T-helper 2 cell treated with Interferon-gamma antibody and Interleukin-4, amounts not matched to agents 100 ng/mL and 5 ng/mL, for 36 hours (primary cell): Measurements from ENCODE around the gene NPC2. TPM values are rescaled to one million over a fixed set of nuclear protein-coding genes. Genes with fewer than 3 reads are reported as not detected.
"Not testable (repeated sequence)": the region's sequence is repeated elsewhere in the genome, so short reads cannot be mapped to it uniquely, and the experiment has no call there.

Experiments
- intact Hi-C: fragments of 100-400 bp; cut with micrococcal nuclease; formaldehyde crosslinking; loops from one replicate; pipeline ENCODE4 v1.15.1; 2023
- total RNA-seq: library from RNA; stranded (reverse); gene quantifications from 2 replicates; pipeline ENCODE4 v1.2.3, GENCODE V29; 2022

The NPC2 gene
- total RNA-seq, 1 donor from 2014 or later: 28.9 TPM

- intact Hi-C loops: no loop called here
Observed at GRCh38 chr14:74472601-74473000, 20.5 kb downstream of the NPC2 start.

DNA sequence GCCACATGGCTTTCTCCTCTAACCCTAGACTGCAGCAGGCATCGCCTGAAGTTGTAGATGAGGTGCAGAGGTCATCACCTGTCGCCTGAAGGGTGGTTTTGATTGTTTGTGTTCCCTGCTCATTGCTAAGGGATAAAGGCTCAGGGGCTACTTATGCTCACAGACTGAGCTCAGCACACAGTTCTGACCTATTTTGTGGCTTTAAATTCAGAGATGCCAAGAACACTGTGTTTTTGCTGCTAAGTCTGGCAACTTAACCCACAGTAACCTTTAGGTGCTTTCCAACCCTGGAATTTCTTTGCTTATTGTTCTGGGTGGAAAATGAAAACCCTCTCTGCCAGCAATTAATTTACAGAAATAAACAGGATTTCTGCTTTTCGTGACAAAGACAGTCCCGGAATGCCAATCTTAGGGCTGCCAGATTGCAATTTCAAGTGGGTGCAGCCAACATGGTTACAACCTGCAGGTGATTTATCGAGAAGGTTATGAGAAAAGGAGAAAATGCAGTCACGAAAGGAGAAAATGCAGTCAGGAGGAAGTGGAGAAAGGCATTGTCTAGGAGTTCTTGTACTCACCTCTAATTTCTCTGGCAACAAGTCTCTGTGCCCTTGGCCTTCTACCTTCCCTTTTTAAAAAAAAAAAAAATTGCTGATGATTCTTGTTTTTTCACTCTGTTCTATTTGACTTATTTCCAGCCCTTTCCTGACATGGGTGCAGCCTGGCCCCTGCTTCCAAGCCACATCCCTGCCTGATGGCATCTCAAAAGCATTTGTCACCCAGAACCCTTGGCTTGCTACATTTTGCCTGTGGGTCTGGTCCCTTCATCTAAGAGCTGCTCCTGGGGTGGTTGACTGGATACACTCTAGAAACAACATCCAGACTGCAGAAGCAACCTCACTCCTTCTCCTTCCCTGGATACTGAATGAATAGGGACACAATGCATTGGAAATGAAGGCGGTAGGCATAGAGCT is 23.3 kb downstream of the NPC2 start:
- intact Hi-C loops: no loop called here

DNA sequence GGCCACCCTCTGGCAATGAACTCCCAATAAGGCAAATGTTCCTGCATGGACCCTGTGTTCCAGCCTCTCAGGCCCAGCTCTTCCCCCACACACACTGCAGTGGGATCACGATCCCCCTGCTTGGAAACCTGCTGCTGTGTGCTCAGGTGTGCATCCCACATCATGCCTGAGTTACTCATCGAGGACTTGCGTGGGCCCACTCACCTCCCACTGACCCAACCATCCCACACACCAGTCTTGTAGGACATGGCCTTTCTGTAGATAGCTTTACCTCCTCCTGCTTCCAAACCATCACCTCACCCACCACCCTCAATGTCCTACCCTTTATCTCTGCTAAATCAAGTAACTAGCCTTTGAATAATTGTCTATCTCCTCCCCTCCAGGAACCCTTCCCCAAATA is 24.6 kb downstream of the NPC2 start:
- intact Hi-C loops: no loop called here

DNA sequence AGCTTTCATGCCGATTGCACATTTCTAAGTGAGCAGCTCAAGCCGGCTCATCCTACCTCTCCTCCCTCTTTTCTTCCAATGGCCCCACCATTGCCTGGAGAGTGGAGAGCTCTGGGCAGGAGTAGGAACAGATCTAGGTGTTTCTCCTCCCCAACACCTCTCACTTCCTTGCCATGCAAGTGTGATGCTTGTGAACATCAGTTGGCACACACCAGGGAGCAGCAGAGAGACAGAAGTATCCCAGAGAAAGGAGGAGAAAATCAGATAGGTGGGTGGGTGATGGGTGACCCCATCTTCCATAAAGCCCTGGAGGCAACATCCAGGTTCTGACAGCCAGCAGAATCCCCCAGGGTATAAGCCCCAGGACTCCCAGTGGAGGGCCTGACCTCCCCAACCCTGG is 27.8 kb downstream of the NPC2 start:
- intact Hi-C loops: no loop called here

DNA sequence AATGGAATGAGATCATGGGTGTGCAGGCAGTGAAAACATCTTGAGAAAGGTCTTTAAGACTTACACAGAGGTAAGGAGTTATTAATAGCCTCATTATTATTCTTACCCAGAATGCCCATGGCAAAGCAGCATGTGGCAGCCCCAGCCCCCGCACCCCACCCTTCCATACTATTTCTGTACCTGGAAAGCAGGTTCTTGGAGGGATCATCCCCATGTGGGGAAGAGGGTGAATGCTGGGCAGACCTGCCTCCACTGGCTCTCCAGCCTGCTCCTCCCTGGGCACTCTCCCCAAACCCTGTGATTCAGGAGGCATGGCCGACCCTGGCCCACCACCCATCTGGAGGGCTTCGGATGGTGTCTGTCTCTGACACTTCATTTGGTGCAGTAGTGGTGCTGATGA is 28.3 kb downstream of the NPC2 start:
- intact Hi-C loops: no loop called here

DNA sequence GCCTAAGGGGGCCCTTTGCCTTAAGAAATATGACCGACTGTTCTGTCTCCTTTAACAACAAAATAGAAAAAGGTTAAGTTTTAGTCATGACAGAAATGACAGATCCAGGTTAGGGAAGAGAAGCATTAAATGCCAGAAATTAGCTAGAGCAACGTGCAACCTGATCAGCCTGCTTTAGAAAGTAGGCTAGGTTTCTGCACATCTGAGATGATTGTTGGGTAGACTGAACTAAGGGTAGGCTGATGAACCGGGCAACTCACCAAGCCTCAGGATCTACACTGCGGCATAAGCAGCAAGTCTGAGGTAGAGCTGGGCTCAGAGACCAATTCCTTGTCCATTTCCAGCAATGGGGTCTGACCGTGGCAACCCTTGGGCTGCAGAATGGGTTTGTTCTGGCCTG is 29.4 kb downstream of the NPC2 start:
- intact Hi-C loops: no loop called here

GRCh38 chr14:74462993-74463392 is 30.1 kb downstream of the NPC2 start:
- intact Hi-C loops: no loop called here

- intact Hi-C loops: no loop called here
Observed at GRCh38 chr14:74459976-74460375, 33.1 kb downstream of the NPC2 start.

DNA sequence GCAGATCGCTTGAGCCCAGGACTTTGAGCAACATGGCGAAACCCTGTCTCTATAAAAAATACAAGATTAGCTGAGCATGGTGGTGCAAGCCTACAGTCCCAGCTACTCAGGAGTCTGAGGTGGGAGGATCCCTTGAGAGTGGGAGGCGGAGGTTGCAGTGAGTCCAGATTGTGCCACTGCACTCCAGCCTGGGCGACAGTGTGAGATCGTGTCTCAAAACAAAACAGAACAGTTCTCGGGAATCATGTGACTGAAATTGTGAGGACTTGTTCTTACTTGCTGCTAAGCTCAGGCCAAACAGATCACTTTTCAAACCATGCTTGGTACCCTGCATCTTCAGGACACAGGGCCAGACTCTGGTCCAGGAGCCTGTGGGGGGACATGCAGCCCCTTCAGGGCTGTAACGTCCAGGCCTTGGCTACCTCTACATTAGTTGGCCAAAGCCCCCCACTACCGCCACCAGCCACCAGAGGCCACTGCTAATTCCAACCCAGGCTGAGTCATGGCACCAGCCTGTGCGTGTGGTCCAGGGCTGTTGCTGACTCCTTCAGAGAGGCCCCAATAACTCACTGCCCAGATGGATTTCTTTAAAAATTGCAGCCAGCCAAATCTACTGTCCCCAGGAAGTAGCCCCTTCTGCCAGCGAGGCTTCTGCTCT is 33.7 kb downstream of the NPC2 start:
- intact Hi-C loops: no loop called here

- intact Hi-C loops: no loop called here
Observed at GRCh38 chr14:74457565-74457895, 35.6 kb downstream of the NPC2 start.

GRCh38 chr14:74456684-74457564 is 36.2 kb downstream of the NPC2 start:
- intact Hi-C loops: no loop called here

GRCh38 chr14:74454397-74454796 is 38.7 kb downstream of the NPC2 start:
- intact Hi-C loops: not testable (repeated sequence)

GRCh38 chr14:74444866-74445265 is 48.2 kb downstream of the NPC2 start:
- intact Hi-C loops: no loop called here

GRCh38 chr14:74442757-74443156 is 50.3 kb downstream of the NPC2 start:
- intact Hi-C loops: no loop called here

DNA sequence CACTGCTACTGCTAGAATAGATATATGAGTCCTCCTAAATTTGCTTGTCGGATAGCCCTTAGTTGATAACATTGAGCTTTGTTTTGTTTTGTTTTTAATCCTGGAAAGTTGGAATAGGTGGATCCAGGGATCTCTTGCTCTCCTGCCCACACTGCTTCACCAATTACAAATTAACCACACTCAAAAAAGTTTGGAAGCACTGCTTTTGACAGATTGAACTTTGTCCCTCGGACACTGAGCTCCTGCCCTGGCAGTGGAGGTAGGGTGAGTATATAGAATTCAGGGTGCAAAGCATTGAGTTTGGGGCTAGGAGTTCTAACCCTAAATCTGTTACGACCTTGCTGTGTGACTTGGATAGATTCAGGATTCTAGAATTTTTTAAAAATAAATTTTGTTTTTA is 52.0 kb downstream of the NPC2 start:
- intact Hi-C loops: no loop called here

- intact Hi-C loops: no loop called here
Observed at GRCh38 chr14:74438351-74438915, 54.7 kb downstream of the NPC2 start.

- intact Hi-C loops: no loop called here
Observed at GRCh38 chr14:74437496-74438053, 55.5 kb downstream of the NPC2 start.

GRCh38 chr14:74434294-74434693 is 58.8 kb downstream of the NPC2 start:
- intact Hi-C loops: no loop called here

DNA sequence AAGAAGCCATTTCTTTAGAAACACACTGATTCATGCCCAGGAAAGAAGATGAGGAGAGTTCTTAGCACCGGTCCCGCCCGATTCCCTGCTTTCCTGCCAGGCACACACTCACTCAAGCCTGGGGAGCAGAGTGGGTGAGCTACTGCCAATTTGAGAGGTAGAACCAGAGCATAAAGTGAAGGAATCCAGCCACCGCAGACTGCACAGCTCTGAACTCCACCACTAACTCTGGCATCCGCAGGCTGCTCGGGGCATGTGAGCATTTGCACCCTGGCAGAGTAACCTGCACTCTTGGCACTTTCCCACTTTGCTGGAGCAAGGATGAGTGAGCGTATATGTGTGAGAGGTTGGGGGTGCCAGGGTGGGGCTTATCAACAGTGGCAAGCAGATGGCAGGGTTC is 63.1 kb downstream of the NPC2 start:
- intact Hi-C loops: no loop called here
